GM21360 (cell line): ENCODE results near the gene ATP2B3.

Experiments
- ATAC-seq: cut with Tn5 transposase; IDR thresholded peaks from one replicate; pipeline ENCODE4 v1.9.1; 2021; ENCODE audit warnings: mild to moderate bottlenecking, moderate library complexity; ENCODE audit not compliant: unreplicated experiment

The ATP2B3 gene

DNA sequence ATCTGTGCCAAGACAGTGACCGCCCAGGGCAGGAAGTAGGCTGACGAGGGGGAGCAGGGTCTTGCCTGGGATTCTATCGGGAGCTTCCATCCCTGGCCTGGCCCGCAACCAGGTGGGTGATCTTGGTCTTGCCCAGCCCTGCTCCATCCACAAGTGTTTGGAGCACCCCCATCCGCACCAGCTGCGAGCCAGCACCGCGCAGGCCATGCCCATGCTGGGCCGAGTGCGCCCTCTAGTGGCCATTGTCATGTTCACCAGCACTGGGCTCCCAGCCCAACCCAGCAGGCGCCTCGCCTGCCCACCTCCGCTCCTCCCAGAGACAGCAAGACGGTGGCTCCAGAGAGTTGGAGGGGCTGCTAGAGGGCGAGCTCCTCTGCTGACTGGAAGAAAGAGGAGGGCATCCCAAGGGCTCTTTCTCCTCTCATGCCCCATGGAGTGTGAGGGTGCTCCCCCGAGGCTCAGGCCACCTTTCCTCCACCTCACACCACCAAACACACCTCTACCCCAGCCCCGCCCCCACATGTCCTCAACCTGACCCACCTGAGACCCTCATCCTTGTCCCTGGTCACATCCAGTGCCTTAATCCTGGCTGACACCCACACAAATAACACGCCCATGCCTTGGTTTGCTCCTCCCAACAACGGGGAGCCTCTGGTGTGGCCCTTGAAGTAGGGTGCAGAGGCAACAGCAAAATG is 9.8 kb upstream of the ATP2B3 start:
- peak; percentile 92 for ATAC-seq

- ATAC-seq = no peak
Observed at GRCh38 chrX:153509592-153509991, 7.8 kb upstream of the ATP2B3 start.

GRCh38 chrX:153510383-153510782 is 7.1 kb upstream of the ATP2B3 start:
- no peak for ATAC-seq

DNA sequence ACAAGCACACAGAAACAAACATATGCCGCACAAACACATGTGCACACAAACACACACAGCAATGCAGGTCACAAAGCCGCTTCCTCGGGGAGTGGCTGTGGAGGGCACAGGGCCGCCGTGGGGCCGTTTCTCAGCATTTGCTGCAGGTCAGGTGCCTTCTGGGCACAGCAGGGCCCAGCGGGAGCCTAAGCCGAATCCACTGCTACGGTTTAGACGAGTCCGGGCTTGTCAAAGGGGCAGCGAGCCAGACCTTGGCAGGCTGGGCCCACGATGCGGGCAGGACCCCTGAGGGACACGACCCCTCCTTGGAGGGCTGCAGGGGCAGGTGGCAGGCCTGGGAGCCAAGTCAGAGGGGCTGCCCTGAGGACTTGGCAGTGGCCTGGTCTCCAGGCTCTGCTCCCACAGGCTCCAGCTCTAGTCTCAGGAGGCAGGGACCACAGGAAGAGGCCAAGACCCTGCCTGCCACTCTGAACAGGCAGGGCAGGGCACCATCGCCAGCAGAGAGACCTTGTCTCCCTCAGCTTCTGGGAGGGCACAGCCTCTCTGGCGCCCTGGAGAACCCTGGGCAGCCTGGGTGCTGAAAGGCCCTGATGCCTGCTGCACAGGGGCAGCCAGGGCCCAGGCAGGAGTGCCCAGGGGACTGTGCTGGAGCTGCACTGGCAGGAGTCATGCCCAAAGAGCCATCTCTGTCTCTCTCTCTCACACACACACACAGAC is 5.5 kb upstream of the ATP2B3 start:
- ATAC-seq = no peak

- no peak for ATAC-seq
Observed at GRCh38 chrX:153512501-153512893, 4.9 kb upstream of the ATP2B3 start.

DNA sequence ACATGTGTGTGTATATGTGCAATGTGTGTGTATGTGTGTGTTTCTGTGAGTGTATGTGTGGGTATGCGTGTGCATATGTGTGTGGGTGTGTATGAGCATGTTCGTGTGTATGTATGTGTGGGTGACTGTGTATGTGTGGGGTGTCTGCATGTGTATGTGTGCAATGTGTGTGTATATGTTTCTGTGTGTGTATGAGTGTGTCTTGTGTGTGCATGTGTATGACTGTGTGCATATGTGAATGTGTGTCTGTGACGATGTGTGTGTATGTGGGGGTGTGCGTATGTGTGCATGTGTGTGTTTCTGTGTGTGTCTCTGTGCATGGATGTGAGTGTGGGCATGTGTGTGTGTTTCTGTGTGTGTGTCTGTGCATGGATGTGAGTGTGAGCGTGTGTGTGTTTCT is 4.2 kb upstream of the ATP2B3 start:
- ATAC-seq = no peak

DNA sequence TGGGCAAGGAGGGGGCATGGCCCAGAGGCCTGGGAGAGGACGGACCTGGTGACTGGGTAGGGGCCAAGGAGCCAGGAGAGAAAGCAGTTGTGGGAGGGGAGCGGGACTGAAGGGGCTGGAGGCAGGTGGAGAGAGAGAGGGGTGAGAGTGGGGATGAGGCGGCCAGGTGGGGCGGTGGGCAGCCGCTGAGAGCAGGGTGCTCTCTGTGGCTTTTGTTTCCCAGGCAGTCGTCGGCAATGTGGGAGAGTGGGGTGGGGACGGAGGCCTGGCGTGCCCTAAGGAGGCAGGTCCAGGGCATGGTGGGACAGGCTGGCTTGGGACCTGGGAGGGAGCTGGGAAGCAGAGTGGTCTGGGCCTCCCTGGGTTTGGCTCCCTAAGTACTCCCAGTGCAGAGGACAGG is 3.2 kb upstream of the ATP2B3 start:
- no peak for ATAC-seq

GRCh38 chrX:153515435-153515834 is 2.0 kb upstream of the ATP2B3 start:
- ATAC-seq = no peak

DNA sequence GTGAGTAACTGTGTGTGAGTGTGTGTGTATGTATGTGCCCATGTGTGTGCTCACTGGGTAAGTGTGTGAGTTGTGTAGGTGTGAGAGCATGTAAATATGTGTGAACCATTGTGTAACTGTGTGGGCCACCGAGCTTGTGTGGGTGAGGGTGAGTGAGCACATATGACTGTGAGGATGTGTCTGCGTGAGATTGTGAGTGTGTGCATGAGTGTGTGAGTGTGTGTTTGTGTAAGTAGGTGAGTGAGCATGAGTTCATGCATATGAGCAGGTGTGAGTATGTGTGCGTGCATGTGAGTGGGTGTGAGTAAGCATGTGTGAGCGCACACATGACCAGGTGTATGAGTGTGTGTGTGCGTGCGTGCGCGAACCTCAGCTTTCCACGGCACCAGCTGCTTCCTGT is 1.4 kb upstream of the ATP2B3 start:
- ATAC-seq = no peak

GRCh38 chrX:153517946-153518834 is 748 bp downstream of the ATP2B3 start:
- no peak for ATAC-seq

GRCh38 chrX:153519569-153520286 is 2.3 kb downstream of the ATP2B3 start:
- ATAC-seq = no peak

- no peak for ATAC-seq
Observed at GRCh38 chrX:153520287-153520917, 3.0 kb downstream of the ATP2B3 start.

DNA sequence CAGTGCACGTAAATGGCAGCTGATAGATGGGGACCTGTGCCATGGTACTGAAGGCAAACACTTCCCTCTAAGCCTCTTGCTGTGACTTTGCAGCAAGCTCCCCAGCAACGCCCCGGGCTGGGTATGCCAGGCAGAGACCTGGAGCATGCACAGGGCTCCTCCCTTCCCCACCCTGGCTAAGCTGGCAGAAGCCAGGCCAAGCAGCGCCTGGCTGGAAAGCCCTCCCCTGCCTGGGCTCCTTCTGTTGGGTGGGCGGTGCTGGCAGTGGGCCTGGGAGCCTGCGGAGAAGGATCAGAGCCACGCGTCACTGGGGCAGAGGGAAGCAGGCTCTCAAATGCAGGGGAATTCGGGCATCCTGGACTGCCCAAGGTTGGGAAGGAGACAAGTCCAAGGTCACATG is 3.6 kb downstream of the ATP2B3 start:
- no peak for ATAC-seq

GRCh38 chrX:153522259-153522658 is 4.8 kb downstream of the ATP2B3 start:
- no peak for ATAC-seq

GRCh38 chrX:153523269-153523668 is 5.8 kb downstream of the ATP2B3 start:
- ATAC-seq = no peak

DNA sequence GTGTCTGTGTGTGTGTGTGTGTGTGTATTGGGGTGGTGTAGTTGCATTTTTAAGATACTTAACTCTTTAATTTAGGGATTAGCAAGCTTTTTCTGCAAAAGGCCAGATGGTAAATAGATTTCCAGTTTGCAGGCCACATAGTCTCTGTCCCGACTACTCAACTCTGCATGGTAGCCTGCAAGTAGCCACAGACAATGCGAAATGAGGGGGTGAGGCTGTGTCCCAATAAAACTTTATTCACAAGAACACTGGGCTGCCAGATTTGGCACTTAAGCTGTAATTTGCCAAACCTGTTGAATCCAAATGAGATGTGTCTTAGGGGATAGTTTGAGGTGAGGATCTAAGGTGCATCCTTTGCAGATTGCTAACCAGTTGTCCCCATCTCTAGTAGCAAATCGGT is 6.8 kb downstream of the ATP2B3 start:
- no peak for ATAC-seq

DNA sequence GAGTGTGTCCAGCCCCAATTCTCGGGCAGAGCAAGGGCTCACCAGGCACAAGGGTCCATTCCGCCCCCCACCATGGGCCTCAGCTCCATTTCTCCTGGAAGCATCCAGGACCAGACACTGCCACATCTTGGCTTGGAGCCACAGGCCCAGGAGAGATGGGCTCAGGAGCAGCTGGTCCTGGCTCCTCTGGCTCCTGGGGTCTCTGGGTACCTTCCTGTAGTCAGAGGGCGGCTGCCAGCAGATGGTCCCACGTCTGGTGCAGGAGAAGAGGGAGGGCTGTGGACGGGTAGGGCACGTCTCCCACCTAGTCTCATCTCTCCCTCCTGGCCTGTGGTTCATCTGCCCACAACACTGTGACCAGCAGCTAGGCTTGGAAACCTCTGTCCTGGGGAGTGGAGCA is 8.0 kb downstream of the ATP2B3 start:
- no peak for ATAC-seq

- ATAC-seq = no peak
Observed at GRCh38 chrX:153526042-153526441, 8.6 kb downstream of the ATP2B3 start.

GRCh38 chrX:153526801-153527200 is 9.4 kb downstream of the ATP2B3 start:
- ATAC-seq = no peak

GRCh38 chrX:153527208-153527607 is 9.8 kb downstream of the ATP2B3 start:
- ATAC-seq = no peak
